ENCODE measurements around the gene FGF14. TPM values are rescaled to one million over a fixed set of nuclear protein-coding genes. Genes with fewer than 3 reads are reported as not detected.

FGF14 gene
- total RNA-seq, 1 experiment from 2014 or later = 0.22 TPM

GRCh38 chr13:102039264-102039663, 362.6 kb downstream of the FGF14 start:
- H3K27me3 Mint-ChIP-seq (ENCODE audit: low read depth) = no peaks in the 10 kb centered on the region
- WGBS (ENCODE audit: extremely low coverage, insufficient read length, low lambda C conversion rate) = no CpG with 5 or more reads among the region's 7 CpGs
- H3K27ac Mint-ChIP-seq = no peak overlapping the region; a peak in 1 of 7 replicates

More at GRCh38 chr13:102039264-102039663, 362.6 kb downstream of the FGF14 start:
- no peak for TF ChIP-seq CTCF (conservative IDR thresholded peaks at IDR 0.05)
- no peak overlapping the region for H3K14ac ChIP-seq (ENCODE audit: insufficient read depth, low read length)
- no peak overlapping the region for H2BK15ac ChIP-seq (ENCODE audit: low read depth, low read length)
- no peak overlapping the region for H3K23ac ChIP-seq (ENCODE audit: insufficient read length, low read depth, low read length)
- Mint-ChIP-seq H3K4me3 (no peak overlapping the region), H3K9me3 (no peaks in the 10 kb centered on the region), H3K36me3 (ENCODE audit: insufficient read depth in 1 of 3, low read depth in 3 of 3) (no peaks in the 10 kb centered on the region), H3K4me1 (peaks cover 0 to 2% of the 10 kb centered on the region in 2 experiments; a peak in 1 of 4 replicates)
- H2BK120ac ChIP-seq (ENCODE audit: low read depth, low read length, poor library complexity, severe bottlenecking) = no peak overlapping the region
- H3T11ph ChIP-seq (ENCODE audit: low read length) = no peak overlapping the region
- H3K18ac ChIP-seq (ENCODE audit: insufficient read length, low read depth, low read length) = no peak overlapping the region
- H4K91ac ChIP-seq (ENCODE audit: insufficient read length, low read depth, low read length) = no peak overlapping the region
- no peak overlapping the region for H3K9ac ChIP-seq (ENCODE audit: extremely low read depth, insufficient read length, low read length)
- no peak overlapping the region for H3K56ac ChIP-seq (ENCODE audit: insufficient read length, low read depth, low read length)
- no peaks in the 10 kb centered on the region for H3K23me2 ChIP-seq (ENCODE audit: insufficient read length, low read depth, low read length, poor library complexity, severe bottlenecking)
- no peak overlapping the region for H2BK20ac ChIP-seq (ENCODE audit: low read depth, low read length, poor library complexity, severe bottlenecking)
- no peaks in the 10 kb centered on the region for H3K27me3 ChIP-seq (ENCODE audit: insufficient read depth, low read length)
- no peak overlapping the region for H4K5ac ChIP-seq (ENCODE audit: insufficient read length, low read depth, low read length)
- no peak overlapping the region for H3K4ac ChIP-seq (ENCODE audit: low read depth, low read length)
- H3K79me2 ChIP-seq (ENCODE audit: insufficient read depth, low read length) = no peaks in the 10 kb centered on the region
- no peak for DNase-seq
- no peaks in the 10 kb centered on the region for H3K4me1 ChIP-seq (ENCODE audit: insufficient read depth, low read length)
- no peaks in the 10 kb centered on the region for H3K9me3 ChIP-seq (ENCODE audit: control insufficient read depth, low read depth, low read length)
- no peak overlapping the region for H2BK5ac ChIP-seq (ENCODE audit: insufficient read length, low read length)
- H2AK5ac ChIP-seq (ENCODE audit: insufficient read length, low read length) = no peak overlapping the region
- no peak overlapping the region for H4K8ac ChIP-seq (replicated peaks; ENCODE audit: insufficient read length, low read depth, low read length)
- no peak overlapping the region for H2AFZ ChIP-seq (ENCODE audit: low read length)
- H4K20me1 ChIP-seq (ENCODE audit: control insufficient read depth, insufficient read depth, insufficient read length) = peaks cover 2% of the 10 kb centered on the region
- H3K27ac ChIP-seq (ENCODE audit: insufficient read length, low read depth, low read length) = no peak overlapping the region
- no peaks in the 10 kb centered on the region for H3K79me1 ChIP-seq (ENCODE audit: insufficient read depth, low read depth, low read length, poor library complexity, severe bottlenecking)
- H3K4me2 ChIP-seq (ENCODE audit: insufficient read depth, insufficient read length, low read length) = no peak overlapping the region
- no peak overlapping the region for H2BK12ac ChIP-seq (ENCODE audit: insufficient read length, low read depth, low read length)

Data from H9 (cell line).